IMR-90 (cell line): ENCODE results near the gene SPSB2. TPM values are rescaled to one million over a fixed set of nuclear protein-coding genes. Genes with fewer than 3 reads are reported as not detected.

Experiments used
- polyA plus RNA-seq, 3 experiments: library from polyadenylated mRNA; depleted of rRNA; stranded (reverse); fragments of >200 nt; gene quantifications; 2 replicates each; pipeline ENCODE4 v1.2.3, GENCODE V29; 2012; ENCODE audit warnings: low replicate concordance in 1 of 3
- total RNA-seq: library from RNA; depleted of rRNA; stranded (reverse); fragments of >200 nt; gene quantifications from 2 replicates; pipeline ENCODE4 v1.2.3, GENCODE V29; 2012
- TF ChIP-seq, protein P1 (sequence below): fragments of 150-350 bp; IDR thresholded peaks from 2 replicates; pipeline ENCODE4 v1.6.1; 2016; ENCODE audit warnings: low read depth, mild to moderate bottlenecking, low read length, moderate library complexity, borderline replicate concordance

Gene SPSB2
- total and polyA plus RNA-seq, 2 of the 4 experiments (the other 2 are of a cell fraction): 1.3 to 4.1 TPM

DNA sequence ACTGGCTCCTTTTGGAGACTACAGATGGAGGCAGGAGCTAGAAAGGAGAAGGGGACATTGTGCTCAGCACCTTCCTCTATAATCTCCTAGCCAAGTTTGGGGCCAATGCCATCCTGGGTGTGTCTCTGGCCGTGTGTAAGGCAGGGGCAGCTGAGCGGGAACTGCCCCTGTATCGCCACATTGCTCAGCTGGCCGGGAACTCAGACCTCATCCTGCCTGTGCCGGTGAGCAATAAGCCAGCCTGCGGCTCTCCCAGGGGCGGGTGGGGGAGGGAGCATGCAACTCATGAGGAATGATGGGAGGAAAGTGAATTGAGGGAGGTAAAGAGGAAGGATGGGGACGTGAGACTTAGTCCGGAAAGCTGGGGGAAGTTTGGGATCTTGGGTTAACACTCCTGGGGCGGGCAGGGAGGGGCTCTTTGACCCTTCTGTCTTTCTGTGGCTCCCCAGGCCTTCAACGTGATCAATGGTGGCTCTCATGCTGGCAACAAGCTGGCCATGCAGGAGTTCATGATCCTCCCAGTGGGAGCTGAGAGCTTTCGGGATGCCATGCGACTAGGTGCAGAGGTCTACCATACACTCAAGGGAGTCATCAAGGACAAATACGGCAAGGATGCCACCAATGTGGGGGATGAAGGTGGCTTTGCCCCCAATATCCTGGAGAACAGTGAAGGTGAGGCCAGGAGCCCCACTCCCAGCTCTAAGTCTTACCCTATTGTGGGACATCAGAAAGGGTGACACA lies 44.6 kb upstream of the SPSB2 start (continued):
- TF ChIP-seq, protein P1, sequence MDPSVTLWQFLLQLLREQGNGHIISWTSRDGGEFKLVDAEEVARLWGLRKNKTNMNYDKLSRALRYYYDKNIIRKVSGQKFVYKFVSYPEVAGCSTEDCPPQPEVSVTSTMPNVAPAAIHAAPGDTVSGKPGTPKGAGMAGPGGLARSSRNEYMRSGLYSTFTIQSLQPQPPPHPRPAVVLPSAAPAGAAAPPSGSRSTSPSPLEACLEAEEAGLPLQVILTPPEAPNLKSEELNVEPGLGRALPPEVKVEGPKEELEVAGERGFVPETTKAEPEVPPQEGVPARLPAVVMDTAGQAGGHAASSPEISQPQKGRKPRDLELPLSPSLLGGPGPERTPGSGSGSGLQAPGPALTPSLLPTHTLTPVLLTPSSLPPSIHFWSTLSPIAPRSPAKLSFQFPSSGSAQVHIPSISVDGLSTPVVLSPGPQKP: no peak
